Adipocyte (in vitro differentiated cells): ENCODE measurements around the gene SLC4A9.
"Not testable (repeated sequence)": the region's sequence is repeated elsewhere in the genome, so short reads cannot be mapped to it uniquely, and the experiment has no call there.

ENCODE experiments used
- DNase-seq: peaks from one replicate; pipeline ENCODE4 v3.0.0-alpha.2; 2015; ENCODE audit warnings: low read depth
- H3K27me3 ChIP-seq: replicated peaks from 2 replicates; pipeline ENCODE4 v1.7.0; 2013; ENCODE audit warnings: mild to moderate bottlenecking, low read length, moderate library complexity; ENCODE audit not compliant: control insufficient read depth, insufficient read depth
- H3K36me3 ChIP-seq: 2 replicates; pipeline ENCODE4 v1.7.0; 2013; ENCODE audit warnings: low read length, mild to moderate bottlenecking, moderate library complexity; ENCODE audit not compliant: control insufficient read depth, insufficient read depth, severe bottlenecking
- H3K4me1 ChIP-seq: 2 replicates; pipeline ENCODE4 v1.7.0; 2013; ENCODE audit warnings: mild to moderate bottlenecking, low read length, moderate library complexity; ENCODE audit not compliant: control insufficient read depth, insufficient read depth
- H3K4me3 ChIP-seq: 2 replicates; pipeline ENCODE4 v1.7.0; 2013; ENCODE audit warnings: mild to moderate bottlenecking, low read length, moderate library complexity
- H3K9ac ChIP-seq: 2 replicates; pipeline ENCODE4 v1.7.0; 2013; ENCODE audit warnings: mild to moderate bottlenecking, low read length, moderate library complexity
- H3K9me3 ChIP-seq: 2 replicates; pipeline ENCODE4 v1.7.0; 2013; ENCODE audit warnings: mild to moderate bottlenecking, low read length, moderate library complexity; ENCODE audit not compliant: control insufficient read depth

Gene SLC4A9

DNA sequence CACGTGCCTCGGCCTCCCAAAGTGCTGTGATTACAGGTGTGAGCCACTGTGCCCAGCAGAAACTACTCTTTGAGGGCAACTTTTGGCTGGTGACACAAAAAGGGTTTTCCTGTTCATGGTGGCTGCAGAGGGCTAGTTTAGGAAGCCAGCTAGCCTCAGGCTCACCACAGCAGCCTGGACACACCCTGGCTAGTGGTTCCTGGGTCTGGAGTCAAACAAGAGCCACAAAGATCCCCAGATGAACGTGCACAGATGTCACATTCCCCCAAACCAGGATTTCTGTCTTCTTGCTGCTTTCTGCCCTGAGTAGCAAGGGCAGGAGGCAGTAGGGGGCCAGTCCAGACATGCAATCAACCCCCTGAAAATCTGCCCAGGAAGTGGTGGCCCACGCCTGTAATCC, 20.4 kb upstream of the SLC4A9 start:
- Histone ChIP-seq H3K9ac (no peak overlapping the region), H3K9me3 (no peaks in the 10 kb centered on the region), H3K4me1 (peaks cover 19% of the 10 kb centered on the region), H3K36me3 (no peaks in the 10 kb centered on the region), H3K4me3 (no peak overlapping the region), H3K27me3 (no peaks in the 10 kb centered on the region)
- no peak for DNase-seq

DNA sequence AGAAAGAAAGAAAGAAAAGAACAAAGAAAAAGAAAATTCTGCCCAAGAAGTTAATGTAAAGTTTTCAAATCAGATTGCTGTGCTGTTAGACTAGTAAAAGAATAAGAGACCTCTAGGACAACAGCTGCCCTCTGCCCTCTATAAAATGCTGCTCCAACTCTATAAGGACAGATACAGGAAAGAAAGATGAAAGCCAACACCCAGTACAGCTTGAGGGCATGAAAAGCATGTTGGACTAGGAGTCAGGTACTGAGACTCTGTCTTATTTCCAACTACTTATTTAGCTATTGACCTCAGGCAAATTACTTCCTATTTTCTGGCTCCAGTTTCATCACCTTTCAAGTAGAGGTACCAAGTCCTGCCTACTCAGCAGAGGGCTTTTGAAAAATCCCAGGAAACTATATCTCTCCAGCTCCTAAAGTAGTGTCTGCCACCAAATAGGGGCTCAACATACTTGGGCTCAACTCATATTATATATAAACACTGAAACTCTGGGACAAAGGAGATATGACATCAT, 19.3 kb upstream of the SLC4A9 start:
- Histone ChIP-seq H3K27me3 (no peaks in the 10 kb centered on the region), H3K4me1 (peaks cover 26% of the 10 kb centered on the region), H3K36me3 (no peaks in the 10 kb centered on the region), H3K9ac (no peak overlapping the region), H3K4me3 (no peak overlapping the region), H3K9me3 (no peaks in the 10 kb centered on the region)
- DNase-seq: no peak

GRCh38 chr5:140341591-140341990, 18.4 kb upstream of the SLC4A9 start:
- no peak for DNase-seq
- Histone ChIP-seq H3K9me3 (no peaks in the 10 kb centered on the region), H3K36me3 (no peaks in the 10 kb centered on the region), H3K4me3 (no peak overlapping the region), H3K27me3 (no peaks in the 10 kb centered on the region), H3K9ac (no peak overlapping the region), H3K4me1 (peaks cover 21% of the 10 kb centered on the region)

- Histone ChIP-seq H3K4me1 (peaks cover 28% of the 10 kb centered on the region), H3K4me3 (no peak overlapping the region), H3K9me3 (no peaks in the 10 kb centered on the region), H3K27me3 (no peaks in the 10 kb centered on the region), H3K36me3 (no peaks in the 10 kb centered on the region), H3K9ac (no peak overlapping the region)
- DNase-seq: no peak
Measured at GRCh38 chr5:140342287-140342686, 17.7 kb upstream of the SLC4A9 start.

DNA sequence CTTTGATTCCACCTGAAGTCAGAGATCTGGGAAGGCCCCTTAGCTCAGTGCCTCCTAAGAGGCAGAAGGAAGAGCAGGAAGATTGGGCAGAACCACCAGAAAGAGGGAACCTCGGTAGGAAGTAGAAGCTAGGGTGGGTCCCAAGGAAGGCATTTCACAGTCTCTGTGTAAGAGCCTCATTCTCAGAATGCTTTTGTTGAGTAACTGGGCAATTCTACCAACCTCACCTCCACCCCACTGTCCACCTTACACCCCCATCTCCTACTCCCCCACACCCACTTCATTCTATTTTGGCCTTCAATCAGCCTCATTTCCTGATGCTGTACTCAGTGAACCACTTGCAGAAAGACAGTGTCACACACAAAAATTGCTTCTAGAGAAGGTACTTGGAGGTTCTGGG, 17.1 kb upstream of the SLC4A9 start:
- Histone ChIP-seq H3K9me3 (no peaks in the 10 kb centered on the region), H3K4me3 (no peak overlapping the region), H3K9ac (no peak overlapping the region), H3K27me3 (no peaks in the 10 kb centered on the region), H3K4me1 (peaks cover 29% of the 10 kb centered on the region), H3K36me3 (no peaks in the 10 kb centered on the region)
- no peak for DNase-seq

GRCh38 chr5:140343849-140344248, 16.1 kb upstream of the SLC4A9 start:
- not testable (repeated sequence) for H3K9ac ChIP-seq, H3K36me3 ChIP-seq, DNase-seq, H3K4me3 ChIP-seq, H3K27me3 ChIP-seq, H3K9me3 ChIP-seq
- H3K4me1 ChIP-seq: peaks cover 20% of the 10 kb centered on the region

GRCh38 chr5:140344683-140345423, 15.1 kb upstream of the SLC4A9 start:
- no peak for DNase-seq

GRCh38 chr5:140345919-140346347, 14.1 kb upstream of the SLC4A9 start:
- H3K27me3 ChIP-seq: no peaks in the 10 kb centered on the region
- peak; percentile 67 for DNase-seq
- H3K36me3 ChIP-seq: no peaks in the 10 kb centered on the region
- no peaks in the 10 kb centered on the region for H3K9me3 ChIP-seq
- H3K9ac ChIP-seq: peak overlapping the region; percentile 73
- peak overlapping the region; percentile 82 for H3K4me3 ChIP-seq
- peaks cover 23% of the 10 kb centered on the region for H3K4me1 ChIP-seq

More at GRCh38 chr5:140344683-140345423, 15.1 kb upstream of the SLC4A9 start:
- Histone ChIP-seq H3K36me3 (no peaks in the 10 kb centered on the region), H3K9ac (no peak overlapping the region), H3K27me3 (no peaks in the 10 kb centered on the region), H3K9me3 (no peaks in the 10 kb centered on the region), H3K4me3 (peak overlapping the region; percentile 82), H3K4me1 (peaks cover 23% of the 10 kb centered on the region)

DNA sequence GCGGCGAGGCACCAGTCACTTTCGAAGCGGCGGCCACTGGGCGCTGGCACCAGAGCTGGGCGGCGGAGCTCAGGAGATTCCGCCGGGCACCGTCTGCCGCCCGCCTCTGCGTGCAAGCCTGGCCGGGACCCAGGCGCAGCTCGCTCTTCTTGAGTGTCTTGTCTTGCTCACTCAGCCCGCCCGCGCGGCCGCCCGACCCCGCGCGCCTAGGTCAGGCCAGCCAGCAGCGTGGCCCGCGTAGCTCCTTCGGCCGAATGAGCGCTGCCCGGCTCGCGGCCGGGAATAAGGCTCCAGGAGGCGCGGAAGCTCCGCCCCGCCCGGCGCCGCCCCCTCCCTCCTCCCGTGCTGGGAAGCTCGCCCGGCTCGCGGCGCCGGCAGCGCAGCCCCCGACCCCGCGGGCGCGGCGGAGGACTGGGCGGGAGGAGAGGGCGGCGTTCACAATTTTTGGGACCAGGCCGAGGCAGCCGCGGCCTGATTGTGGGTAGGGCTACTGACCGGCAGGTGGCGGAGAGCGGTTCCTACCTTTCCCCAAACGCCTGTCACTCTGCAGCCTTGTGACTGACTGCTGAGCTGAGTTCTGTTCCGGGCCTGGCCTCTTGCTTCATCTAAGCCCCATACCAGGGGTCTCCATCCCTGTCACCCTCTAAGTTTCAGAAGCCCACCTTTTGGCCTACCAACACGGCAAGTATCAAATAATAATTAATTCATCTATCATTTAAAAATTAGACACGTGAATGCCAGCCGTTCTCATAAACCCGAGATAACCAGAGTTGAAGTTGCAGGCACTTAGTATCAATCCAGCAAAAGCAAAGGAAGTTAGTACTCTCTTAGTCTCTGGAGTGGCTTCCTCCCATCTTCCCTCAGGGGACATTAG, 13.4 kb upstream of the SLC4A9 start, which contains the start of gene HBEGF:
Gene HBEGF, minus strand, starts transcription at position 256 of the 874 bp plus-strand sequence. CDS start 275 bp downstream, outside the sequence.
- Histone ChIP-seq H3K9ac (peak within 1 kb of the TSS; percentile 73), H3K27me3 (no peaks in the 10 kb centered on the region)

DNA sequence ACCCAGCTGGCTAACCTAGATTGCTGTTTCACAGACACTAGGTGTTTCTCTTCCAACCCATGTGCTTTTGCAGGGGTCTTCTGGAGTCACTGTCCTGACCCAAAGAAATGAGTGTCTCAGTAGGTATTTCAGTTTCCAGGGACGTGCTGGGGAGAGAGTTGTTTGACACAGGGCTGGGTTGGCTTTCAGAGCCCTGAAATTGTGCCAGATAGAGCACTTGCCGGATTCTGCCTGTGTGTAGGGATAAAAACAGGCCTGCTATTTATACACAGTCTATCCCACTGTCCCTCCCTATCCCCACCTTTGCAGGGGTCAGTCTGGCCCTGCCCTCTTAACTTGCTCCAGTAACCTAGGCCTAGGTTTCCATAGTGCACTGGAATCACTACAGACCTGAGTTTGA, 12.6 kb upstream of the SLC4A9 start:
- H3K9me3 ChIP-seq: no peaks in the 10 kb centered on the region
- no peak overlapping the region for H3K4me3 ChIP-seq
- no peaks in the 10 kb centered on the region for H3K36me3 ChIP-seq
- peaks cover 23% of the 10 kb centered on the region for H3K4me1 ChIP-seq
- no peak overlapping the region for H3K9ac ChIP-seq
- DNase-seq: no peak
- no peaks in the 10 kb centered on the region for H3K27me3 ChIP-seq

More for the DNA sequence above, 13.4 kb upstream of the SLC4A9 start, which contains the start of gene HBEGF:
- Histone ChIP-seq H3K9me3 (no peaks in the 10 kb centered on the region), H3K4me3 (peak within 1 kb of the TSS; percentile 82), H3K36me3 (no peaks in the 10 kb centered on the region), H3K4me1 (peaks cover 23% of the 10 kb centered on the region)
- DNase-seq: peak; percentile 91

GRCh38 chr5:140348104-140348503, 11.9 kb upstream of the SLC4A9 start:
- no peaks in the 10 kb centered on the region for H3K9me3 ChIP-seq
- H3K4me3 ChIP-seq: no peak overlapping the region
- H3K4me1 ChIP-seq: peaks cover 23% of the 10 kb centered on the region
- DNase-seq: no peak
- no peaks in the 10 kb centered on the region for H3K27me3 ChIP-seq
- H3K9ac ChIP-seq: no peak overlapping the region
- H3K36me3 ChIP-seq: no peaks in the 10 kb centered on the region
